ENCODE results near the gene HOXA1.

The HOXA1 gene

GRCh38 chr7:27094304-27095049, 1.3 kb downstream of the HOXA1 start:
- DNase-seq (ENCODE audit: low read depth in 1 of 2, low spot score in 1 of 2) = no peak

DNA sequence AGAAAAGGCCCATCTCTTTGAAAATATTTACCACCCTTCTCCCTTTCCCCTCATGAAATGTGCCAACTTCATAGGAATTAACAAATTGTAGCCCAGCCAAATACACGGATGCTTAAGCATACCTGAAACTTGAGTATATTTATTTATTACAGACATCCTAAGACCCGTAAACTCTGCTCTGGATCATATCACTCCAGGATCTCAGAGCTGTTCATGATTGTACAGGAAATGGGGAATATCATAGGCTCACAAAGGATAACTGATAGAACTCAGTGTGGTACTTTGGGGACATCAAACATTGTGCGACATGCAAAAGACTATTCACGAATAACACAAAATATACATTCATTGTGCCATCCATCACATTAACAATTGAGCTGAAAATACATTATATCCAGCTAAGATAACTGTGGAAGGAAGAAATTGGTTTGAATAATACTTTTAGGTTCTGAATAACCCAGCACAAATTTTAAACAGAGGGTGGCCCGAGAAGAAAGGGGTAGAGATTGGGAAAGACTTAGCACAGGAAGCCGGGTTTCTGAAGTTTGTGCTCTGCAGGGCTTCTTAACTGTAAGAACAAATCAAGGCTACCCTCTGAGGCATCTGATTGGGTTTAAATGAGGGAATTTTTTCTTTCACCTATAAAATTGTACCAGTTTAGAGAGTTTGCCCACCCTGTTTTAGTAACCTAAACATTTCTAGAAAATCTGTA, 2.5 kb downstream of the HOXA1 start:
- no peak for DNase-seq (ENCODE audit: low read depth in 1 of 2, low spot score in 1 of 2)

GRCh38 chr7:27092819-27093110, 3.0 kb downstream of the HOXA1 start:
- no peak for DNase-seq (ENCODE audit: low read depth in 1 of 2, low spot score in 1 of 2)

- DNase-seq (ENCODE audit: low read depth in 1 of 2, low spot score in 1 of 2) = no peak
Observed at GRCh38 chr7:27091941-27092818, 3.6 kb downstream of the HOXA1 start.

- DNase-seq (ENCODE audit: low read depth in 1 of 2, low spot score in 1 of 2) = no peak
Observed at GRCh38 chr7:27091105-27091504, 4.7 kb downstream of the HOXA1 start.

DNA sequence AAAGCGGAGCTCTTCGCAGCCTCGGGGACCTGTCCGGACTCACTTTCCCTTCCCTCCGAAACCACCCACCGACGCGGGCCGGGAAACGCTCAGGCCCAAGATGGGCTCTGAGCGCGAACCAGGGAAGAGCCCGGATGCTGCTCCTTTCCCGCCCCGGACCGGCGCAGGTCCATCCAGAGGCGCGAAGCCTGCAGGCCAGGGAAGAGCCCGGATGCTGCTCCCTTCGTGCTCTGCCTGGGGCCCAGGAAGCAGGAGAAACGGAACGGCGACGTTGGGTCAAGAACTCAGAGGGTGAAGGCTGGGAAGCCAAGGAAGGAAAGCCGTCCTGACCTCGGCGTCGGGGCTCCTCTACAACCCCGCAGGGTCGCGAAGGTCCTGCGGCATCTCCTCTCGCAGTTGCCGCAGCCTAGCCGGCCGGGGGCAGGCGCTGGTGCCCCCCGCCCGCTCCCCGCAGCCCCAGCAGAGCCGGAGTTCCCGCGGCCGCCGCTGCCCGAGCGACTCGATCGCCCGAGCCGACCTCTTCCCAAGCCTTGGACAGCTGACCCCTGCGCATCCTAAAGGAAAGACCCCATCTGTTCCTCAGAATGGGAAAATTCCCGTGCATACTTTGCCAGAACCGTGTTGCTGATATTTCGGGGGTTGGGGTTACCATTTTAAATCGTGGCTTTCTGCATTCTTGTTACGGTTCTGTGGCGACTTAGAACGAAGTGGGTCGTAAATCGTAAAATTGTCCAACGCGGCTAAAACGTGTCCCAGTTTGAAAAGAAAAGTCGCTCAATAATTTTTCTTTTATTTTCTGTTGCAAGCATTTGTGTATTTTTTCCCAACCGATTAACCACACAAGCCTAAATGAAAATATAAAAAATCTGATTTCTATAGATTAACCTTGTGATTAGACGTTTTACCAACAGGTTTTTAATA, 7.5 kb downstream of the HOXA1 start:
- no peak for DNase-seq (ENCODE audit: low read depth in 1 of 2, low spot score in 1 of 2)

DNA sequence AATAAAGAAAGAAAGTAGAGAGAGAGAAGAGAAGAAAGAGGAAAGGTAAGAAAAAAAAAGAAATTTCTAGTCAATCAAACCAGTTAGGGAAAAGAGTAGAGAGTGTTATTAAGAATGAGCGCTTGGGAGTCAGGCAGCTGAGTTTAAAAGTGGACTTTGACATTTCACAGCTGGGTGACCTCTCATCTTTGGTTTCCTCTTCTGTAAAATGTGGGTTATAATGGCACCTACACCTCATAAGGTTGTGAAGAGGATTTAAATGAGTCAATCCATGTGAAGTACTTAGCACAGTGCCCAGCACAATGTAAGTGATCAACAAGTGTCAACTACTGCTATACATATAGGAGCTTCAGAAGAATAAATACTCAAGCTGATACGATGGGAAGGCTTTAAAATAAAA, 12.2 kb downstream of the HOXA1 start:
- DNase-seq (ENCODE audit: low read depth in 1 of 2, low spot score in 1 of 2) = no peak

DNA sequence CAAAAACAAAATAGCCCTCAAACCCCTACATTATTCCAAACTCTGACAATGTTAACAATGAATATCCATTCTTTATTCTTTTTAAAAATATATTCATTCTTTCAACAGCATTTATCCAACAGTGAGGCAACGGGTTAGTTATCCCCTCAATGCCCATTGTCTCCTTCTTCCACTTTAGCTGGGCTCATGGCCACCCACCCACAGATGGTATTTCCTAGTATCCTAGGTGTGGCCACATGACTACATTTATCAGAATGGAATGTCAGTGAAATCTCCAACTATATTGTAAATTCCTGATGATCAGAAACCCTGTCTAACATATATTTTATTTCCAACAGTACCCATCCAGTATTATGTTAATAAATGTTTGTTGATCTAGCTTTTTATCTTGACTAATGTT, 13.6 kb downstream of the HOXA1 start:
- no peak for DNase-seq (ENCODE audit: low read depth in 1 of 2, low spot score in 1 of 2)

GRCh38 chr7:27080844-27081436, 14.9 kb downstream of the HOXA1 start:
- DNase-seq (ENCODE audit: low read depth in 1 of 2, low spot score in 1 of 2) = no peak

DNA sequence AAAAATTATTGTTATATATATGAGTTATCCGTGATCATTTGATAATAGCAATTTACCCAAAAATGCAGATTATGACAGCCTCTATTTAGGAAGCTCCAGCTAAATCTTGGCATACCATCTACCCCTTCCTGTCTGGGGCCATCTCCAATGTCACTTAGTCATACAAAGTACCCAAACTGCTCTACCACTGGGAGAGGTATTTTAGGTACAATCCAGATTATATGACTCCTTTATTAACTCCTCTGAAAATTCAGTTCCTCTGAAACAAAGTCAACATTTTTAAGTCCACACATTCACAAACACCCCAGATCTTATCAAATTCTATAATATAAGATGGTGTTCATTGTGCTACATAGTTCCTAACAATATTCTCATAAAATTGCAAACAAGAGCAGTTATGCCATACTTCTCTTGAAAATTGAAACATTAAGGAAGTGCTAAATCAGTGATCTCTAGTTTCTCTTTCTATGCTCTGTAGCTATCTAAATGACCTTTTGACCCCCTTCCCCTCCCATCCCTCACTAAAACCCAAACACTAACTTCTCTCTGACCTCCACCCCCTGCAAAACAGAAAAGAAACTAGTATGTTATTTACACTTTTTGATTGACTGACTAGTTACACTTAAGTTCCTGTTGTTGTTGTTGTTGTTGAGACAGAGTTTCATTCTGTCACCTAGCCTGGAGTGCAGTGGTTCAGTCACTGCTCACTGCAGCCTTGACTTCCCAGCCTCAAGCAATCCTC, 16.4 kb downstream of the HOXA1 start:
- DNase-seq (ENCODE audit: low read depth in 1 of 2, low spot score in 1 of 2) = no peak

- DNase-seq (ENCODE audit: low read depth in 1 of 2, low spot score in 1 of 2) = no peak
Observed at GRCh38 chr7:27078616-27079233, 17.1 kb downstream of the HOXA1 start.

- DNase-seq (ENCODE audit: low read depth in 1 of 2, low spot score in 1 of 2) = no peak
Observed at GRCh38 chr7:27073076-27073475, 22.7 kb downstream of the HOXA1 start.

DNA sequence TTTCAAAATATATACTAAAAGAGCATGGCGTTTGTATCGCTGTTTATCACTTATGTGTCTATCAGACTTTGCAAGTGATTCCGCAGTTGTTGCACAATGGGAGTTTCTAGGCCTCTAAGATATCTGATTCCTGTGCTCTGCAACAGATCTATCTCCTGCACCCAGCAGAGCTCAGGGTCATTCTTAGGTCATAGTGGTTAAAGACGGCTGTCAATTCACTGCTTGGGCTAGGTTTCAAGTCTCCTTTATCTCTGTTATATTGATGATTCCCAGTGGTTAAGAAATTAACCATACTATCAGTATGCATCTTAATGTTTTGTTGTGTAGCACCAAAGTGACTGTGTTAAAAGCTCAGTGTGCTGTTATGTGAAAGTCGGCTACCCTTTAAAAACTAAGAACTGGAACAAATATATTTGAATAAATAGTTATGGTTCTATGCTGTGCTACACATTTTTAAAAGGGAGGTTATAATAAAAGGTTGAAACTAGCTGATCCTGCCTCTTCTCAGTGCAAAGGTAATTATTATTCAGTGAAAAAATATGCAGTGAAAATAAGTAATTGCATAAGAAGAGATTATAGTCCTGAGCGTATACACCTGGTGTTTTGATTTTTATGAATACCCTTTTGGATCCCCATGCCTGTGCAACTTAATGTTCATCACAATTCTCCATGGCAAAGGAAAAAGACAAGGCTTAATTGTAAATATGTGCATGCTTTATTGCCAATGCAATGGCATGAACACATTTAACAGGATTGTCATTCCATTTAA, 24.0 kb downstream of the HOXA1 start:
- DNase-seq (ENCODE audit: low read depth in 1 of 2, low spot score in 1 of 2) = no peak

DNA sequence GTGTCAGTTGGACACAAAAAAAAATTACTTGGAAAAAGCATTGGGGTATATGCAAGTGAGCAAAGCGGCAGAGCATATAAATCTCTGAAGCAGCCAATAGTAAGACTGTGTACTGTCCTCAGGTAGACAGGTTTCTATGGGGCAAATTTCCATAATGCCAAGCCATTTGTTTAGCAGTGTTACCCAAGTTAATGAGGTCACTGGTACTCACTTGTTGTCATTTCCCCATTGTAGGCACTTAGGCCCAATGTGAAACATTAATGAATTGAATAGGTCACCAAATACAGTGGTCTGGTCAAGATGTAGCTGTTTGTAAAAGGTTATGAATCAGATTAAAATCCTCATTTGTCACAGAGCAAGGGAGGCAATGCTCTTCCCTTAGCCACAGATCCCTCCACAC, 27.5 kb downstream of the HOXA1 start:
- no peak for DNase-seq (ENCODE audit: low read depth in 1 of 2, low spot score in 1 of 2)

DNA sequence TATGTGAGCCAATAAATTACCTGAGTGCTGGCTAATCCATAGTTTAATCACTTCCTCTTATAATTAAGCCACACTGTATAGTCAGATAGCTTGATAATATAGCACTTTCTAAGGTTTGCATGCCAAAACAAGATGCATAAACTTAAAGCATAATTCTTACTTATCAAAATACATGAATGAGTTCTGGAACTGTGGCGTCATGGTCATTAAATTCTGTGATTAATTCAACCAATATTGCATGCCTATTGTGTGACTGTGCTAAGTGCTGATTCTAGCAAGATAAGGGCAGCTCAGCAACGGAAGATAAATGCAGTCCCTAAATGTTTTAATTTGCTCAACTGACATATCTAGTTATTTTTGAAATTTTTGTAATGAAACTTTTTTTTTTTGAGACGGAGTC, 29.7 kb downstream of the HOXA1 start:
- DNase-seq (ENCODE audit: low read depth in 1 of 2, low spot score in 1 of 2) = no peak

DNA sequence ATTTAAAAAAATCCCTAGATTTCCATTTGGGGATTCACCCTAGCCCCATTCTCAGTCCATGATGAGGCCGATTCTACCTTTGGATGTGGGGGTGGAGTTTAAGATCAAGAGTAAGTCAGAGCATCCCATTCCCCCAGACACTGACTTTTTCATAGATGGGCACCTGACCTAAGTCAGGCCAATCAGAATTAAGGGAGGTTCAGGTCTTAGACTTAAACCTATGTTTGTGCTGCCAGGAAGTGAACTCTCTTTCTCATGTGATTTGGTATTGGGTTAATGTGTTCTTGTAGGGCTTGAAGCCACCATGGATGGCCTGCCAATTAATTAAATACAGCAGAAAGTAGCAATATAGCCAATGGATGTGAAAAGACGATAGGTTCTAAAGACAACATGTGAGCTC, 30.1 kb downstream of the HOXA1 start:
- DNase-seq (ENCODE audit: low read depth in 1 of 2, low spot score in 1 of 2) = no peak

DNA sequence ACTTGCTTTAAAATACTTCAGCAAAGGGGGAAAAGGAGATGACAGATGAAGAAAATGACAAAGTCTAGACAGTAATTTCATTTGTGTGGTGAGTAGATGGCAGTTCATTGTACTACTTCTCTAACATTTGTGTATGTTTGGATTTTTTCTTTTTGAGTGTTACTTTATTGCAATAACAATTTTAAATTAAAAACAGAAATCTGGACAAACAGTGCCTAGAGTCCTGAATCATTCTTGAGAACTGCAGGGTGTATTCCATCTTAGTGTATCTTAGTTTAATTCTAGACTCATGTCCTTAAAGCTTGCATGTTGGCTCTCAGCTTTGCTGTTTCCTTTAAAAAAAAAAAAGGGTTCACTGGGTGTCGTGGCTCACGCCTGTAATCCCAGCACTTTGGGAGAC, 31.1 kb downstream of the HOXA1 start:
- no peak for DNase-seq (ENCODE audit: low read depth in 1 of 2, low spot score in 1 of 2)

GRCh38 chr7:27064159-27064558, 31.6 kb downstream of the HOXA1 start:
- no peak for DNase-seq (ENCODE audit: low read depth in 1 of 2, low spot score in 1 of 2)

DNA sequence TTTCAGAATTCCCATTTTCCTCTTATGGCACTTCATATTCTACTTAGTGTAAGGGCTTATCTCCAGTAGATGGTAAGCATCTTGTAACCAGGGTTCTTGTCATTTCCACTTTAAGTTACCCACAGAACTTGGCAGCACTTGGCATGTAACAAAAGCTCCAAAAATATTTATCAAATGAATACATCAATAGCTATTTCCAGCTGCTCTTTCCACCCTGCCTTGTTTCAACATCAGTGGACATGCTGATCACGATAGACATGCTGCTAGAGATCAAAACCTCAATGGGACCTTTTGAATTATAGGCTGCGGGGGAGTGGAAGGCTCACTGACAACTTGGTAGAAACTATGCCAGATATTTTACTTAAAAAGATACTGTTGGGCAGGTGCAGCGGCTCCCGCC, 32.9 kb downstream of the HOXA1 start:
- DNase-seq (ENCODE audit: low read depth in 1 of 2, low spot score in 1 of 2) = no peak

All from activated CD4-positive, alpha-beta T cell treated with anti-CD3 and anti-CD28 coated beads, Interleukin-2, amount 50 U/mL, for 24 hours (primary cell).